GM23338 (cell line): ENCODE data around the gene CFH.

Source experiments
- CREB1 ChIP-seq: fragments of 250-450 bp; sonication (Bioruptor Pico); IDR thresholded peaks from 2 replicates; pipeline ENCODE4 v1.5.0; 2020; ENCODE audit warnings: low read depth, mild to moderate bottlenecking, moderate library complexity
- EZH2 ChIP-seq: fragments of 200-600 bp; sonication (generic); IDR thresholded peaks from one replicate; pipeline ENCODE4 v1.8.0; 2017; ENCODE audit warnings: antibody characterized with exemption, mild to moderate bottlenecking, low read depth; ENCODE audit not compliant: unreplicated experiment
- EZH2phosphoT487 ChIP-seq: fragments of 200-600 bp; sonication (generic); IDR thresholded peaks from one replicate; pipeline ENCODE4 v1.8.1; 2018; ENCODE audit warnings: antibody characterized with exemption; ENCODE audit not compliant: unreplicated experiment
- JUNB ChIP-seq: IDR thresholded peaks from one replicate; pipeline ENCODE4 v1.6.1; 2016; ENCODE audit warnings: antibody characterized with exemption; ENCODE audit not compliant: unreplicated experiment
- NANOG ChIP-seq: IDR thresholded peaks from 2 replicates; pipeline ENCODE4 v1.6.1; 2016; ENCODE audit warnings: antibody characterized with exemption, borderline replicate concordance
- POLR2AphosphoS5 ChIP-seq: IDR thresholded peaks from 2 replicates; pipeline ENCODE4 v1.6.1; 2016; ENCODE audit warnings: antibody characterized with exemption, low read depth
- ZNF114 ChIP-seq: fragments of 250-450 bp; sonication (Bioruptor Pico); IDR thresholded peaks from 2 replicates; pipeline ENCODE4 v1.5.0; 2020; ENCODE audit warnings: mild to moderate bottlenecking, moderate library complexity
- ZNF331 ChIP-seq: fragments of 250-450 bp; sonication (Bioruptor Pico); IDR thresholded peaks from 2 replicates; pipeline ENCODE4 v1.5.0; 2020; ENCODE audit warnings: low read depth, mild to moderate bottlenecking, moderate library complexity
- TF ChIP-seq, protein P1 (sequence below), 2 experiments: fragments of 200-600 bp in 1 of 2; sonication (generic) in 1 of 2; conservative IDR thresholded peaks; 2 replicates each; pipeline versions ENCODE4 v1.5.1 to v1.6.1; 2016 to 2017; ENCODE audit warnings: antibody characterized with exemption in 2 of 2, low read depth in 2 of 2, mild to moderate bottlenecking in 2 of 2, moderate library complexity in 1 of 2
- TF ChIP-seq, protein P2 (sequence below): IDR thresholded peaks from one replicate; pipeline ENCODE4 v1.6.1; 2018; ENCODE audit warnings: antibody characterized with exemption; ENCODE audit not compliant: unreplicated experiment
- TF ChIP-seq, protein P3 (sequence below): IDR thresholded peaks from 2 replicates; pipeline ENCODE4 v1.6.1; 2016; ENCODE audit warnings: antibody characterized with exemption
- TF ChIP-seq, protein P4 (sequence below): fragments of 250-450 bp; sonication (Bioruptor Pico); IDR thresholded peaks from 2 replicates; pipeline ENCODE4 v1.5.0; 2020; ENCODE audit warnings: mild to moderate bottlenecking, moderate library complexity

DNA sequence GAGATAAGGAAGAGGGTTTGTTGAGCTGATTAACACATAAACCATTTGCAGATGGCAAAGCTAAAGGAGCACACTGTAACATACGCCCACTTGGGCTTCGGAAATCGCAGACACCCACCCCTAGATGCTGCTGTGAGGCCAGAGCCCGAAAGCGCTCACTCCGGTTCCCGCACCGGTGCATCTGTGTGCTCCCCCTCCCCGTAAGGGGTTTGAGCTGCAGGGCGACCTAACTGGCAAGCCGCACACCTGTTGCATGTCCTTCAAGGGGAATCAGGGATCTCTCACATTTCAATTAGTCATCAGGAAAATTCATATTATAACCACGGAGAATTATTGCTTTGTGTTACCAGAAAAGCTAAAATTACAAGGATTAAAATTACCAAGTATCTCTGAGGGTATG lies 1.4 kb upstream of the CFH start:
- TF ChIP-seq, protein P1, sequence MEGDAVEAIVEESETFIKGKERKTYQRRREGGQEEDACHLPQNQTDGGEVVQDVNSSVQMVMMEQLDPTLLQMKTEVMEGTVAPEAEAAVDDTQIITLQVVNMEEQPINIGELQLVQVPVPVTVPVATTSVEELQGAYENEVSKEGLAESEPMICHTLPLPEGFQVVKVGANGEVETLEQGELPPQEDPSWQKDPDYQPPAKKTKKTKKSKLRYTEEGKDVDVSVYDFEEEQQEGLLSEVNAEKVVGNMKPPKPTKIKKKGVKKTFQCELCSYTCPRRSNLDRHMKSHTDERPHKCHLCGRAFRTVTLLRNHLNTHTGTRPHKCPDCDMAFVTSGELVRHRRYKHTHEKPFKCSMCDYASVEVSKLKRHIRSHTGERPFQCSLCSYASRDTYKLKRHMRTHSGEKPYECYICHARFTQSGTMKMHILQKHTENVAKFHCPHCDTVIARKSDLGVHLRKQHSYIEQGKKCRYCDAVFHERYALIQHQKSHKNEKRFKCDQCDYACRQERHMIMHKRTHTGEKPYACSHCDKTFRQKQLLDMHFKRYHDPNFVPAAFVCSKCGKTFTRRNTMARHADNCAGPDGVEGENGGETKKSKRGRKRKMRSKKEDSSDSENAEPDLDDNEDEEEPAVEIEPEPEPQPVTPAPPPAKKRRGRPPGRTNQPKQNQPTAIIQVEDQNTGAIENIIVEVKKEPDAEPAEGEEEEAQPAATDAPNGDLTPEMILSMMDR (conservative IDR thresholded peaks at IDR 0.05; ENCODE audit: low read depth in 2 of 2): no peak
- TF ChIP-seq POLR2AphosphoS5 (no peak), EZH2 (no peak), ZNF331 (no peak), NANOG (no peak), JUNB (no peak), EZH2phosphoT487 (no peak), CREB1 (no peak), ZNF114 (CRISPR knock-in tag) (no peak)
- TF ChIP-seq, protein P2, sequence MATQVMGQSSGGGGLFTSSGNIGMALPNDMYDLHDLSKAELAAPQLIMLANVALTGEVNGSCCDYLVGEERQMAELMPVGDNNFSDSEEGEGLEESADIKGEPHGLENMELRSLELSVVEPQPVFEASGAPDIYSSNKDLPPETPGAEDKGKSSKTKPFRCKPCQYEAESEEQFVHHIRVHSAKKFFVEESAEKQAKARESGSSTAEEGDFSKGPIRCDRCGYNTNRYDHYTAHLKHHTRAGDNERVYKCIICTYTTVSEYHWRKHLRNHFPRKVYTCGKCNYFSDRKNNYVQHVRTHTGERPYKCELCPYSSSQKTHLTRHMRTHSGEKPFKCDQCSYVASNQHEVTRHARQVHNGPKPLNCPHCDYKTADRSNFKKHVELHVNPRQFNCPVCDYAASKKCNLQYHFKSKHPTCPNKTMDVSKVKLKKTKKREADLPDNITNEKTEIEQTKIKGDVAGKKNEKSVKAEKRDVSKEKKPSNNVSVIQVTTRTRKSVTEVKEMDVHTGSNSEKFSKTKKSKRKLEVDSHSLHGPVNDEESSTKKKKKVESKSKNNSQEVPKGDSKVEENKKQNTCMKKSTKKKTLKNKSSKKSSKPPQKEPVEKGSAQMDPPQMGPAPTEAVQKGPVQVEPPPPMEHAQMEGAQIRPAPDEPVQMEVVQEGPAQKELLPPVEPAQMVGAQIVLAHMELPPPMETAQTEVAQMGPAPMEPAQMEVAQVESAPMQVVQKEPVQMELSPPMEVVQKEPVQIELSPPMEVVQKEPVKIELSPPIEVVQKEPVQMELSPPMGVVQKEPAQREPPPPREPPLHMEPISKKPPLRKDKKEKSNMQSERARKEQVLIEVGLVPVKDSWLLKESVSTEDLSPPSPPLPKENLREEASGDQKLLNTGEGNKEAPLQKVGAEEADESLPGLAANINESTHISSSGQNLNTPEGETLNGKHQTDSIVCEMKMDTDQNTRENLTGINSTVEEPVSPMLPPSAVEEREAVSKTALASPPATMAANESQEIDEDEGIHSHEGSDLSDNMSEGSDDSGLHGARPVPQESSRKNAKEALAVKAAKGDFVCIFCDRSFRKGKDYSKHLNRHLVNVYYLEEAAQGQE: no peak
- TF ChIP-seq, protein P3, sequence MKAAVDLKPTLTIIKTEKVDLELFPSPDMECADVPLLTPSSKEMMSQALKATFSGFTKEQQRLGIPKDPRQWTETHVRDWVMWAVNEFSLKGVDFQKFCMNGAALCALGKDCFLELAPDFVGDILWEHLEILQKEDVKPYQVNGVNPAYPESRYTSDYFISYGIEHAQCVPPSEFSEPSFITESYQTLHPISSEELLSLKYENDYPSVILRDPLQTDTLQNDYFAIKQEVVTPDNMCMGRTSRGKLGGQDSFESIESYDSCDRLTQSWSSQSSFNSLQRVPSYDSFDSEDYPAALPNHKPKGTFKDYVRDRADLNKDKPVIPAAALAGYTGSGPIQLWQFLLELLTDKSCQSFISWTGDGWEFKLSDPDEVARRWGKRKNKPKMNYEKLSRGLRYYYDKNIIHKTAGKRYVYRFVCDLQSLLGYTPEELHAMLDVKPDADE: no peak
- TF ChIP-seq, protein P4, sequence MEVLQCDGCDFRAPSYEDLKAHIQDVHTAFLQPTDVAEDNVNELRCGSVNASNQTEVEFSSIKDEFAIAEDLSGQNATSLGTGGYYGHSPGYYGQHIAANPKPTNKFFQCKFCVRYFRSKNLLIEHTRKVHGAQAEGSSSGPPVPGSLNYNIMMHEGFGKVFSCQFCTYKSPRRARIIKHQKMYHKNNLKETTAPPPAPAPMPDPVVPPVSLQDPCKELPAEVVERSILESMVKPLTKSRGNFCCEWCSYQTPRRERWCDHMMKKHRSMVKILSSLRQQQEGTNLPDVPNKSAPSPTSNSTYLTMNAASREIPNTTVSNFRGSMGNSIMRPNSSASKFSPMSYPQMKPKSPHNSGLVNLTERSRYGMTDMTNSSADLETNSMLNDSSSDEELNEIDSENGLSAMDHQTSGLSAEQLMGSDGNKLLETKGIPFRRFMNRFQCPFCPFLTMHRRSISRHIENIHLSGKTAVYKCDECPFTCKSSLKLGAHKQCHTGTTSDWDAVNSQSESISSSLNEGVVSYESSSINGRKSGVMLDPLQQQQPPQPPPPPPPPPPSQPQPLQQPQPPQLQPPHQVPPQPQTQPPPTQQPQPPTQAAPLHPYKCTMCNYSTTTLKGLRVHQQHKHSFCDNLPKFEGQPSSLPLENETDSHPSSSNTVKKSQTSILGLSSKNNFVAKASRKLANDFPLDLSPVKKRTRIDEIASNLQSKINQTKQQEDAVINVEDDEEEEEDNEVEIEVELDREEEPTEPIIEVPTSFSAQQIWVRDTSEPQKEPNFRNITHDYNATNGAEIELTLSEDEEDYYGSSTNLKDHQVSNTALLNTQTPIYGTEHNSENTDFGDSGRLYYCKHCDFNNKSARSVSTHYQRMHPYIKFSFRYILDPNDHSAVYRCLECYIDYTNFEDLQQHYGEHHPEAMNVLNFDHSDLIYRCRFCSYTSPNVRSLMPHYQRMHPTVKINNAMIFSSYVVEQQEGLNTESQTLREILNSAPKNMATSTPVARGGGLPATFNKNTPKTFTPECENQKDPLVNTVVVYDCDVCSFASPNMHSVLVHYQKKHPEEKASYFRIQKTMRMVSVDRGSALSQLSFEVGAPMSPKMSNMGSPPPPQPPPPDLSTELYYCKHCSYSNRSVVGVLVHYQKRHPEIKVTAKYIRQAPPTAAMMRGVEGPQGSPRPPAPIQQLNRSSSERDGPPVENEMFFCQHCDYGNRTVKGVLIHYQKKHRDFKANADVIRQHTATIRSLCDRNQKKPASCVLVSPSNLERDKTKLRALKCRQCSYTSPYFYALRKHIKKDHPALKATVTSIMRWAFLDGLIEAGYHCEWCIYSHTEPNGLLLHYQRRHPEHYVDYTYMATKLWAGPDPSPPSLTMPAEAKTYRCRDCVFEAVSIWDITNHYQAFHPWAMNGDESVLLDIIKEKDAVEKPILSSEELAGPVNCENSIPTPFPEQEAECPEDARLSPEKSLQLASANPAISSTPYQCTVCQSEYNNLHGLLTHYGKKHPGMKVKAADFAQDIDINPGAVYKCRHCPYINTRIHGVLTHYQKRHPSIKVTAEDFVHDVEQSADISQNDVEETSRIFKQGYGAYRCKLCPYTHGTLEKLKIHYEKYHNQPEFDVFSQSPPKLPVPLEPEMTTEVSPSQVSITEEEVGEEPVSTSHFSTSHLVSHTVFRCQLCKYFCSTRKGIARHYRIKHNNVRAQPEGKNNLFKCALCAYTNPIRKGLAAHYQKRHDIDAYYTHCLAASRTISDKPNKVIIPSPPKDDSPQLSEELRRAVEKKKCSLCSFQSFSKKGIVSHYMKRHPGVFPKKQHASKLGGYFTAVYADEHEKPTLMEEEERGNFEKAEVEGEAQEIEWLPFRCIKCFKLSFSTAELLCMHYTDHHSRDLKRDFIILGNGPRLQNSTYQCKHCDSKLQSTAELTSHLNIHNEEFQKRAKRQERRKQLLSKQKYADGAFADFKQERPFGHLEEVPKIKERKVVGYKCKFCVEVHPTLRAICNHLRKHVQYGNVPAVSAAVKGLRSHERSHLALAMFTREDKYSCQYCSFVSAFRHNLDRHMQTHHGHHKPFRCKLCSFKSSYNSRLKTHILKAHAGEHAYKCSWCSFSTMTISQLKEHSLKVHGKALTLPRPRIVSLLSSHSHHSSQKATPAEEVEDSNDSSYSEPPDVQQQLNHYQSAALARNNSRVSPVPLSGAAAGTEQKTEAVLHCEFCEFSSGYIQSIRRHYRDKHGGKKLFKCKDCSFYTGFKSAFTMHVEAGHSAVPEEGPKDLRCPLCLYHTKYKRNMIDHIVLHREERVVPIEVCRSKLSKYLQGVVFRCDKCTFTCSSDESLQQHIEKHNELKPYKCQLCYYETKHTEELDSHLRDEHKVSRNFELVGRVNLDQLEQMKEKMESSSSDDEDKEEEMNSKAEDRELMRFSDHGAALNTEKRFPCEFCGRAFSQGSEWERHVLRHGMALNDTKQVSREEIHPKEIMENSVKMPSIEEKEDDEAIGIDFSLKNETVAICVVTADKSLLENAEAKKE (CRISPR knock-in tag): no peak
